Lower lobe of right lung (tissue), 2 donors: ENCODE results near the gene DENND2D. TPM values are rescaled to one million over a fixed set of nuclear protein-coding genes. Genes with fewer than 3 reads are reported as not detected.

Experiments
- ATAC-seq, 2 donors: fragments of 200-7000 bp; cut with Tn5 transposase; one replicate each; pipeline ENCODE4 v1.9.1; 2020 to 2022; ENCODE audit warnings: mild to moderate bottlenecking in 2 of 2, moderate library complexity in 2 of 2
- DNase-seq: peaks from one replicate; pipeline ENCODE4 v3.0.0-alpha.2; 2020
- H3K27ac ChIP-seq: fragments of 200-600 bp; one replicate; pipeline ENCODE4 v1.8.0; 2022
- H3K27me3 ChIP-seq: fragments of 200-600 bp; one replicate; pipeline ENCODE4 v1.8.0; 2022; ENCODE audit warnings: low read depth
- H3K36me3 ChIP-seq: fragments of 200-600 bp; one replicate; pipeline ENCODE4 v1.8.0; 2022; ENCODE audit warnings: mild to moderate bottlenecking
- H3K4me1 ChIP-seq: fragments of 200-600 bp; one replicate; pipeline ENCODE4 v1.8.0; 2022
- H3K4me3 ChIP-seq: fragments of 200-600 bp; one replicate; pipeline ENCODE4 v1.8.0; 2022; ENCODE audit warnings: mild to moderate bottlenecking
- H3K9me3 ChIP-seq: fragments of 200-600 bp; one replicate; pipeline ENCODE4 v1.8.0; 2022
- intact Hi-C: fragments of 100-400 bp; cut with DNase I; formaldehyde crosslinking; loops from one replicate; pipeline ENCODE4 v1.11.0; 2022
- total RNA-seq: library from RNA; stranded (reverse); fragmentation: NEBNext Ultra II Directional; extraction: Animal tissue kit (Norgen Biotek cat#: 25700); gene quantifications from one replicate; pipeline ENCODE4 v1.2.1, GENCODE V29; 2021
- TF ChIP-seq, protein P1 (sequence below): fragments of 200-600 bp; IDR thresholded peaks from one replicate; pipeline ENCODE4 v1.8.0; 2022; ENCODE audit warnings: antibody characterized with exemption, mild to moderate bottlenecking
- donor health status: DM: no; HTN: yes; CAD: no; lungs with severe emphysema.

The DENND2D gene
- total RNA-seq, 1 donor from 2014 or later = 113 TPM

DNA sequence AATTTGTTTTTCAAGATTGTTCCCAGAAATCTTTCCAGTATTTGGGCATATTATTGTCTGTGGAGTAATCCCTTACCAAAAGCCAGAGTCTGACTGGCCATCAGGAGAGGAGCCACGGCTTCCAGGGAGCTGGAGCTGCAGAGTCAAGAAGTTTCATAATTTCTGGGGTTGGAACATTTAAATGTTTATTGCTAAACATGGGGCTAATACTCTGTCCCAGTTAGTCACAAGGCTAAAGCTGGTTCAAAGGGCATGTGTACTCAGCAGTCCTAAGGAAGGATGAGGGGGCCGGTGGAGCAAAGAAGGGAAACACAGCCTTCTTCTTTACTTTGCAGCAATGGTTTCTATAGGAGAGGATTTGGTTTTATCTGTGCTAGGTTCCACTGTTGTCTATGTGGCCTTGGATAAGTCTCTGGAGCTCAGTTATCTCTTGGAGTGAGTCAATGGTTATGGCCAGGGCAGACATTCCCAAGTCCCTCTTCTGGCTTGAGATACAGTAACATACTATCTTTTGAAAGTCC is 9.5 kb downstream of the DENND2D start:
- H3K4me1 ChIP-seq = peaks cover 67% of the 10 kb centered on the region

DNA sequence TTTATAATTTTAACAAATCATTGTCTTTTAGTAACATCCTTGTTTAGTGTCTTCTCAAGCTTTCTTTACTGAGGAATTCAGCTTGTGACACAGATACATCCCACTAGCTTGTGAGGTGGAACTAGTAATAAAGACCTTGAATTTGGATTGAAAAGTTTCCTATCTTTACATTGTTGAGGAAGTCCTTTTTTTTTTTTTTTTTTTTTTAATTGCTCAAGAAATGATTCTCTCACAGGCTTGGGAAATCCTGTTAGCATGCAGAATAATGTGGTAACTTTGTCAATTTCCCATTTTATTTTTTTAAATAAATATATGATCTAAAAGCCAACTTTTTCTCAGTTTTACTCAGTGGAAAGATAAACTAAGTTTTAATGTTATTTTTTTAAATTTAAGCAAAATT is 15.8 kb downstream of the DENND2D start:
- DNase-seq (no peak), ATAC-seq (no peak)
- Histone ChIP-seq H3K36me3 (peaks cover 84% of the 10 kb centered on the region), H3K27me3 (no peaks in the 10 kb centered on the region), H3K27ac (no peak overlapping the region), H3K9me3 (no peaks in the 10 kb centered on the region), H3K4me1 (peaks cover 4% of the 10 kb centered on the region), H3K4me3 (no peak overlapping the region)
- TF ChIP-seq, protein P1, sequence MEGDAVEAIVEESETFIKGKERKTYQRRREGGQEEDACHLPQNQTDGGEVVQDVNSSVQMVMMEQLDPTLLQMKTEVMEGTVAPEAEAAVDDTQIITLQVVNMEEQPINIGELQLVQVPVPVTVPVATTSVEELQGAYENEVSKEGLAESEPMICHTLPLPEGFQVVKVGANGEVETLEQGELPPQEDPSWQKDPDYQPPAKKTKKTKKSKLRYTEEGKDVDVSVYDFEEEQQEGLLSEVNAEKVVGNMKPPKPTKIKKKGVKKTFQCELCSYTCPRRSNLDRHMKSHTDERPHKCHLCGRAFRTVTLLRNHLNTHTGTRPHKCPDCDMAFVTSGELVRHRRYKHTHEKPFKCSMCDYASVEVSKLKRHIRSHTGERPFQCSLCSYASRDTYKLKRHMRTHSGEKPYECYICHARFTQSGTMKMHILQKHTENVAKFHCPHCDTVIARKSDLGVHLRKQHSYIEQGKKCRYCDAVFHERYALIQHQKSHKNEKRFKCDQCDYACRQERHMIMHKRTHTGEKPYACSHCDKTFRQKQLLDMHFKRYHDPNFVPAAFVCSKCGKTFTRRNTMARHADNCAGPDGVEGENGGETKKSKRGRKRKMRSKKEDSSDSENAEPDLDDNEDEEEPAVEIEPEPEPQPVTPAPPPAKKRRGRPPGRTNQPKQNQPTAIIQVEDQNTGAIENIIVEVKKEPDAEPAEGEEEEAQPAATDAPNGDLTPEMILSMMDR = no peak
- intact Hi-C loops = no loop called here

More for the DNA sequence above, 9.5 kb downstream of the DENND2D start:
- ATAC-seq (peak; percentile 49 to 67), DNase-seq (no peak)
- Histone ChIP-seq H3K27ac (peak overlapping the region; percentile 72), H3K27me3 (no peaks in the 10 kb centered on the region), H3K36me3 (peaks cover 72% of the 10 kb centered on the region), H3K4me3 (no peak overlapping the region), H3K9me3 (no peaks in the 10 kb centered on the region)
- intact Hi-C loops = no loop called here
- TF ChIP-seq, protein P1 = no peak

DNA sequence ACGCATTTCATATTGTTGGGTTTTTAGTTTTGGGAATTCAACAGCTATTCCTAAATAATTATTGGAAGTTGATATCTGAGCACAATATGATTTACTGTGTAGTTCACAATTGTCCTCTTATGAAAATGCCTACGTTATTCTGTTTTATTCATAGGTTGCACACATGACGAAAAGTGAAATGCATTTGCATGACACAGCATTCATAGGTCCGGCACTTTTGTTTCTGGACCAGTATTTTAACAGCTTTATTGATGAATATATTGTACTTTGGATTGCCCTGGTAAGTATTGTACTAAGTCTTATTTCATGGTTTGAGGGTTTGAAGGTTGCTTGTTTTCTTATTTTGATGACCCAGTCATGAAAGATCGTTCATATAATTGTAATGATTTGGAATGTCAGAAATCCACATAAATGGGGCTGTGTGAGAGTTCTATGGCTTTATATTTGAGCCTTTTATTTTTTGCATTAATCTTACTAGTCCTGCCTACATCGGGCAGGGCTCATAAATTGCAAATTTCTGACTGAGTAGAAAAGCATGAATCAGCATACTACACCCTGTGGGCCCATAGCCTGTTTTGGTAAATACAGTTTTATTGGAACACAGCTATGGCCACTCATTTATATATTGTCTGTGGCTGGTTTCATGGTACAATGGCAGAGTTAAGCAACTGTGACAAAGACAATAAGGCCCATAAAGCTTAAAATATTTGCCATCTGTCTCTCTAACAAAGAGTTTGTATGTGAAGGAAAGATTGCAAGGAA is 17.0 kb downstream of the DENND2D start:
- intact Hi-C loops = no loop called here
- Histone ChIP-seq H3K36me3 (peaks cover 74% of the 10 kb centered on the region), H3K9me3 (no peaks in the 10 kb centered on the region), H3K27me3 (no peaks in the 10 kb centered on the region), H3K4me3 (no peak overlapping the region), H3K27ac (no peak overlapping the region), H3K4me1 (no peaks in the 10 kb centered on the region)
- DNase-seq (no peak), ATAC-seq (no peak)
- TF ChIP-seq, protein P1 = no peak

DNA sequence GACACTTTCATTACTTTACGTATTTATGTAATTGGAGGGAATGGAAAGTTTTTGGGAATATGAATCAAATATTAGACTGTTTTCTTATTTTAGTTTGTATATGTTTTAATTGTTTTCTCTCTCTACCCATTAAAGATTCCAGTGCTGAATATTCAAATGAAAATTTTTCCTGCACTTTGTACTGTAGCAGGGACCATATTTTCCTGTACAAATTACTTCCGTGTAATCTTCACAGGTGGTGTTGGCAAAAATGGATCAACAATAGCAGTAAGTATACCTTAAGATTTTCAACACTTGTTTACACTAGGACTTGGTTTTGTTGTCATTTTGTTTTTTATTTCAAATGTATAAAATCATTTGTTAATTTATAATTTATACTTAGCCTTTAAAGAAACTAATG is 18.4 kb downstream of the DENND2D start:
- no peak overlapping the region for H3K27ac ChIP-seq

DNA sequence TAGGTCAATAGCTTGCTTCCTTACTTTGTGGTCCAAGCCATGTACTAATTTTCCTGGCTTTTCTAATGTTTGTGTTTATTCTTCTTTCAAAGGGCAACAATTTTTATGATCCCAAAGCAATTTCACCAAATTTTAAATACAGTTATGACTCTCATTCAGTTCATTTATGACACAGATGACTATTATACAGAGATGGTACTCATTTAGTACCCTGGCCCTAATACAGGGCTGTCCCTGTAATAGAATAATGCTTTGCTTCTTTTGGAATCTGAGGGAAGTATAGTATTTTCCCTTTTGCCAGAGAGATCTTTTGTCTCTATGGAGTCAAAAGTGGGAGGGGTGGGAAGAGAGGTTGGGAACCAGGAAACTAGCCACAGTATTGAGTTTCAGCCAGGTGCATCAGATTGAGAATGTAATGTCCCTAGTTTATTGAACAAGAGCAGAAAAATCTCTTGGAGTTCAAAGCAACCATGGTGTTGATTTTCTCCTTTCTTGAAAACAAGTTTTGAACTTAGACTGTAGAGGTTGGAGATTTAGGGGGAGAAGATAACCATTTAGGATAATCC is 20.4 kb downstream of the DENND2D start:
- no peak for DNase-seq
- TF ChIP-seq, protein P1 = no peak
- Histone ChIP-seq H3K9me3 (no peaks in the 10 kb centered on the region), H3K36me3 (peaks cover 68% of the 10 kb centered on the region), H3K4me3 (no peak overlapping the region), H3K27me3 (no peaks in the 10 kb centered on the region), H3K27ac (no peak overlapping the region), H3K4me1 (no peaks in the 10 kb centered on the region)
- ATAC-seq = no peak
- intact Hi-C loops = no loop called here

More for the DNA sequence above, 18.4 kb downstream of the DENND2D start:
- Histone ChIP-seq H3K36me3 (peaks cover 69% of the 10 kb centered on the region), H3K27me3 (no peaks in the 10 kb centered on the region), H3K4me1 (no peaks in the 10 kb centered on the region), H3K9me3 (no peaks in the 10 kb centered on the region), H3K4me3 (no peak overlapping the region)
- DNase-seq (no peak), ATAC-seq (no peak)
- intact Hi-C loops = no loop called here
- TF ChIP-seq, protein P1 = no peak
